Measurements from ENCODE around the gene NAV1.
"Not testable (repeated sequence)": the region's sequence is repeated elsewhere in the genome, so short reads cannot be mapped to it uniquely, and the experiment has no call there.

The NAV1 gene

GRCh38 chr1:201504799-201505502 is 34.0 kb upstream of the NAV1 start:
- DNase-seq = no peak

GRCh38 chr1:201505503-201505890 is 33.4 kb upstream of the NAV1 start:
- no peak for DNase-seq

- no peak for DNase-seq
Observed at GRCh38 chr1:201506092-201506491, 32.8 kb upstream of the NAV1 start.

- DNase-seq = peak; percentile 47
Observed at GRCh38 chr1:201506557-201507359, 32.2 kb upstream of the NAV1 start, which contains the start of gene CSRP1. TSS of gene CSRP1 (minus strand) at chr1:201507123. CDS start at chr1:201496303, 10,820 bp downstream.

GRCh38 chr1:201507360-201507675 is 31.6 kb upstream of the NAV1 start:
- DNase-seq = no peak

- no peak for DNase-seq
Observed at GRCh38 chr1:201508809-201509208, 30.1 kb upstream of the NAV1 start.

GRCh38 chr1:201509601-201510374 is 29.1 kb upstream of the NAV1 start:
- no peak for DNase-seq

GRCh38 chr1:201510734-201511133 is 28.2 kb upstream of the NAV1 start:
- no peak for DNase-seq

- DNase-seq = no peak
Observed at GRCh38 chr1:201511396-201511940, 27.5 kb upstream of the NAV1 start.

GRCh38 chr1:201511941-201512539 is 26.9 kb upstream of the NAV1 start:
- DNase-seq = no peak

GRCh38 chr1:201513498-201514243 is 25.3 kb upstream of the NAV1 start:
- DNase-seq = no peak

- DNase-seq = no peak
Observed at GRCh38 chr1:201514466-201514865, 24.5 kb upstream of the NAV1 start.

GRCh38 chr1:201515062-201515750 is 23.7 kb upstream of the NAV1 start:
- DNase-seq = no peak

GRCh38 chr1:201515895-201516294 is 23.0 kb upstream of the NAV1 start:
- no peak for DNase-seq

GRCh38 chr1:201516511-201517127 is 22.3 kb upstream of the NAV1 start:
- no peak for DNase-seq

- DNase-seq = no peak
Observed at GRCh38 chr1:201517631-201518030, 21.3 kb upstream of the NAV1 start.

GRCh38 chr1:201518071-201518470 is 20.9 kb upstream of the NAV1 start:
- no peak for DNase-seq

GRCh38 chr1:201520046-201520575 is 18.8 kb upstream of the NAV1 start:
- not testable (repeated sequence) for DNase-seq

GRCh38 chr1:201525193-201525778 is 13.6 kb upstream of the NAV1 start:
- no peak for DNase-seq

- DNase-seq = no peak
Observed at GRCh38 chr1:201527879-201528278, 11.0 kb upstream of the NAV1 start.
